DND-41 (cell line): ENCODE data around the gene LRRN4.

Experiments used
- CTCF ChIP-seq: IDR thresholded peaks from 2 replicates; pipeline ENCODE4 v1.5.1; 2012; ENCODE audit warnings: borderline replicate concordance, low read length, moderate library complexity, mild to moderate bottlenecking; ENCODE audit not compliant: poor library complexity, severe bottlenecking; ENCODE audit errors: extremely low read depth
- EZH2 ChIP-seq: IDR thresholded peaks from 3 replicates; pipeline ENCODE4 v1.6.1; 2012; ENCODE audit warnings: borderline replicate concordance, low read depth, mild to moderate bottlenecking, moderate library complexity, low read length, inconsistent platforms; ENCODE audit not compliant: severe bottlenecking

GRCh38 chr20:6074784-6075183 is 20.9 kb upstream of the LRRN4 start:
- TF ChIP-seq CTCF (no peak), EZH2 (no peak)
